Mesenchymal stem cell (in vitro differentiated cells and primary cell): ENCODE data around the gene KIF26A.

Source experiments
- DNase-seq: peaks from one replicate; pipeline ENCODE4 v3.0.0-alpha.2; 2013
- H2AFZ ChIP-seq: one replicate; pipeline ENCODE4 v1.6.1; 2013; ENCODE audit warnings: low read depth, mild to moderate bottlenecking, control low read depth, inconsistent platforms, low read length, moderate library complexity
- H2AK5ac ChIP-seq: 2 replicates; pipeline ENCODE4 v1.6.1; 2013; ENCODE audit warnings: low read length, moderate library complexity, mild to moderate bottlenecking, inconsistent platforms; ENCODE audit not compliant: severe bottlenecking
- H2BK120ac ChIP-seq: one replicate; pipeline ENCODE4 v1.6.1; 2013; ENCODE audit warnings: low read depth, mild to moderate bottlenecking, inconsistent platforms, low read length, moderate library complexity
- H2BK12ac ChIP-seq, 2 experiments: one replicate each; pipeline ENCODE4 v1.6.1; 2013; ENCODE audit warnings: inconsistent platforms in 2 of 2, low read length in 2 of 2, mild to moderate bottlenecking in 2 of 2, moderate library complexity in 2 of 2, control low read depth in 1 of 2
- H2BK15ac ChIP-seq: one replicate; pipeline ENCODE4 v1.6.1; 2013; ENCODE audit warnings: mild to moderate bottlenecking, low read depth, inconsistent platforms; ENCODE audit not compliant: poor library complexity, severe bottlenecking
- H2BK5ac ChIP-seq: 2 replicates; pipeline ENCODE4 v1.6.1; 2013; ENCODE audit warnings: low read depth, mild to moderate bottlenecking, low read length, control low read depth, inconsistent platforms; ENCODE audit not compliant: poor library complexity, severe bottlenecking
- H3K14ac ChIP-seq, 2 experiments: one replicate each; pipeline ENCODE4 v1.6.1; 2013; ENCODE audit warnings: inconsistent platforms in 2 of 2, low read length in 2 of 2, control low read depth in 1 of 2, mild to moderate bottlenecking in 1 of 2, moderate library complexity in 1 of 2
- H3K18ac ChIP-seq, 2 experiments: one replicate each; pipeline ENCODE4 v1.6.1; 2013; ENCODE audit warnings: inconsistent platforms in 2 of 2, low read length in 2 of 2, control low read depth in 1 of 2, low read depth in 1 of 2, mild to moderate bottlenecking in 1 of 2
- H3K23ac ChIP-seq, 2 experiments: one replicate each; pipeline ENCODE4 v1.6.1; 2013; ENCODE audit warnings: inconsistent platforms in 2 of 2, low read length in 2 of 2, mild to moderate bottlenecking in 2 of 2, moderate library complexity in 2 of 2, control low read depth in 1 of 2
- H3K27ac ChIP-seq: 2 replicates; pipeline ENCODE4 v1.5.1; 2013; ENCODE audit warnings: mild to moderate bottlenecking, moderate library complexity, low read length, control low read depth, inconsistent platforms; ENCODE audit not compliant: poor library complexity, severe bottlenecking
- H3K27me3 ChIP-seq, 2 experiments: 2 replicates each; pipeline versions ENCODE4 v1.6.1 to v1.7.0; 2013; ENCODE audit warnings: low read length in 2 of 2, mild to moderate bottlenecking in 2 of 2, moderate library complexity in 2 of 2, control low read depth in 1 of 2, inconsistent platforms in 1 of 2; ENCODE audit not compliant: control insufficient read depth in 1 of 2, insufficient read depth in 1 of 2
- H3K36me3 ChIP-seq, 2 experiments: 2 replicates each; pipeline versions ENCODE4 v1.6.1 to v1.7.0; 2013; ENCODE audit warnings: low read length in 2 of 2, control low read depth in 1 of 2, inconsistent platforms in 1 of 2, low read depth in 1 of 2, mild to moderate bottlenecking in 1 of 2; ENCODE audit not compliant: insufficient read depth in 2 of 2, control insufficient read depth in 1 of 2
- H3K4ac ChIP-seq, 2 experiments: one replicate each; pipeline ENCODE4 v1.6.1; 2013; ENCODE audit warnings: inconsistent platforms in 2 of 2, low read length in 2 of 2, mild to moderate bottlenecking in 2 of 2, moderate library complexity in 2 of 2, control low read depth in 1 of 2, low read depth in 1 of 2
- H3K4me1 ChIP-seq: 2 replicates; pipeline ENCODE4 v1.6.1; 2013; ENCODE audit warnings: low read depth, low read length, control low read depth; ENCODE audit not compliant: control insufficient read depth, insufficient read depth
- H3K4me2 ChIP-seq: 2 replicates; pipeline ENCODE4 v1.6.1; 2013; ENCODE audit warnings: low read length, mild to moderate bottlenecking, inconsistent platforms; ENCODE audit not compliant: poor library complexity, severe bottlenecking
- H3K4me3 ChIP-seq, 2 experiments: 2 replicates each; pipeline versions ENCODE4 v1.5.1 to v1.7.0; 2013; ENCODE audit warnings: low read length in 2 of 2, mild to moderate bottlenecking in 2 of 2, control low read depth in 1 of 2, low read depth in 1 of 2; ENCODE audit not compliant: insufficient read depth in 1 of 2
- H3K79me1 ChIP-seq: replicated peaks from 2 replicates; pipeline ENCODE4 v1.6.1; 2013; ENCODE audit warnings: mild to moderate bottlenecking, control low read depth, low read length, inconsistent platforms; ENCODE audit not compliant: poor library complexity, severe bottlenecking
- H3K9ac ChIP-seq: 2 replicates; pipeline ENCODE4 v1.7.0; 2013; ENCODE audit warnings: mild to moderate bottlenecking, low read length, moderate library complexity
- H3K9me3 ChIP-seq: 2 replicates; pipeline ENCODE4 v1.7.0; 2013; ENCODE audit warnings: mild to moderate bottlenecking, low read length; ENCODE audit not compliant: control insufficient read depth
- H4K8ac ChIP-seq: one replicate; pipeline ENCODE4 v1.6.1; 2013; ENCODE audit warnings: inconsistent platforms, mild to moderate bottlenecking, low read length, moderate library complexity
- H4K91ac ChIP-seq: one replicate; pipeline ENCODE4 v1.6.1; 2013; ENCODE audit warnings: mild to moderate bottlenecking, low read length, inconsistent platforms
- WGBS: methylation state at CpG from one replicate; pipeline ENCODE4 v1.1.7; 2013; ENCODE audit warnings: mixed read lengths; 5-methylcytosine and 5-hydroxymethylcytosine counted together

The KIF26A gene

GRCh38 chr14:104164512-104164911, 26.1 kb downstream of the KIF26A start:
- H3K14ac ChIP-seq = no peak overlapping the region
- H2AK5ac ChIP-seq = no peak overlapping the region
- WGBS = 86% methylated on average over 9 of the region's 9 CpGs
- H4K91ac ChIP-seq = peak overlapping the region; percentile 47
- no peak overlapping the region for H3K4me3 ChIP-seq
- H2BK12ac ChIP-seq = no peak overlapping the region
- no peaks in the 10 kb centered on the region for H3K27me3 ChIP-seq
- no peaks in the 10 kb centered on the region for H3K4me1 ChIP-seq
- H3K23ac ChIP-seq = no peak overlapping the region
- no peak overlapping the region for H3K27ac ChIP-seq
- no peak overlapping the region for H3K18ac ChIP-seq
- H3K9me3 ChIP-seq = no peaks in the 10 kb centered on the region
- H2BK5ac ChIP-seq = no peak overlapping the region
- no peak overlapping the region for H3K4ac ChIP-seq
- no peaks in the 10 kb centered on the region for H3K79me1 ChIP-seq
- DNase-seq = no peak
- no peak overlapping the region for H2BK15ac ChIP-seq
- H2AFZ ChIP-seq = no peak overlapping the region
- H3K9ac ChIP-seq = no peak overlapping the region
- no peak overlapping the region for H4K8ac ChIP-seq
- H2BK120ac ChIP-seq = no peak overlapping the region
- no peak overlapping the region for H3K4me2 ChIP-seq
- H3K36me3 ChIP-seq = no peaks in the 10 kb centered on the region

GRCh38 chr14:104166698-104167097, 28.3 kb downstream of the KIF26A start:
- Histone ChIP-seq H3K9me3 (no peaks in the 10 kb centered on the region), H2AFZ (no peak overlapping the region), H2BK120ac (no peak overlapping the region), H3K27me3 (peaks cover 0 to 5% of the 10 kb centered on the region in 2 experiments), H3K4me3 (no peak overlapping the region), H3K4me1 (no peaks in the 10 kb centered on the region), H3K4me2 (no peak overlapping the region), H2BK12ac (no peak overlapping the region), H3K79me1 (no peaks in the 10 kb centered on the region), H3K4ac (no peak overlapping the region), H3K36me3 (no peaks in the 10 kb centered on the region), H3K23ac (no peak overlapping the region), H3K27ac (no peak overlapping the region), H4K8ac (no peak overlapping the region), H2BK15ac (no peak overlapping the region), H3K14ac (no peak overlapping the region), H3K18ac (no peak overlapping the region), H2BK5ac (no peak overlapping the region), H2AK5ac (no peak overlapping the region), H3K9ac (no peak overlapping the region), H4K91ac (no peak overlapping the region)
- WGBS = 95% methylated on average over 16 of the region's 18 CpGs
- DNase-seq = no peak

DNA sequence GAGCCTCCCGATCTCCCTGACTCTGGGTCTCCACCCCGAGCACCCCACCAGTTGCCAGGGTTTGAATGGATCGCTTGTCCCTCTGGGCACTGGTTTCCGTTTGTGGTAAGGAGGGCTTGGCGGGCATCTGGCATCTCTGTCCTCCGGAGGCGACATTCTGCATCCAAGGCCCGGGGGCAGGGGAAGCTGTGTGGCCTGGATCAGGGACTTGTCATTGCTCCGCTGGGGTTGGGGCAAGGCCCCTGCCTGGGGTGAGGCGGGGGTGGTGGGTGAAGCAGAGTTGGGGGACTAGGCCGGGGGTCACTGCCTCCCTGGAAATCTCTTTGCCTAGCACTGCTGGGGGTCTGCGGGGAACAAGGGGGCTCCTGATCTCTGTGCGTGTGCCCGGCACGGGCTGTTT, 30.2 kb downstream of the KIF26A start:
- H2AFZ ChIP-seq = no peak overlapping the region
- WGBS = 95% methylated on average over 14 of the region's 15 CpGs

DNA sequence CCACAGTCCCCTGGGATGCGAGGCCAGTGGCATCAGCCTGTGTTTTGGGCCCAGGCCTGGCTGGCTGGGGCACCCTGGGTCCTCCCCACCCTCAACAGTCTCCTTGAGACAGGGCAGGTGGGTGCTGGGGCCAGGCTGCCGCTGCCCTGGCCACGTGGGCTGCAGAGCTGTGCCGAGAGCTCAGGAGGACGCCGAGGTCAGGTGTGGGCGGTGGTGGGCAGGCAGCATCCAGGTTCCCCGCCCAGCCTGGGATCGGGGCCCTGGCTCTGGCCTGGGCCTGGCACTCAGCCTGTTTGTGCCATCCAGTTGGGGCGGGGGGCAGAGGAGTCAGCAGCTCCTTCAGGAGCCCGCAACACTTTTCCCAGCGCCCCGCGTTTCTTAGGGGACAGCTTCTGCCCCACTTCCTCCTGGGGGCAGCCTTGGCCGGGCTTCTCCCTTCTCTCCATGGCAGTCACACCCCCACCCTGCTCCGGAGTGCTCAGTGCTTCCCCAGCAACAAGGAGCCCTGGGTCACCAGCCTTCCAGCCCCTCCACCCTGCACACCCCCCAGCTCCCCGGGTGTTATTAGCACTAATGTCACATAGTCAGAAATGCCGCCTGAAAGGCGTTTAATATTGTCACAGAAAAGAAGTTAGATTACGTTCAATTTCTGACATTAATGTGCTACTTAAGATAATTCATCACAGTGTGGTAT, 30.8 kb downstream of the KIF26A start:
- no peak overlapping the region for H3K23ac ChIP-seq
- no peak overlapping the region for H2AK5ac ChIP-seq
- no peaks in the 10 kb centered on the region for H3K9me3 ChIP-seq
- H4K91ac ChIP-seq = no peak overlapping the region
- H2BK5ac ChIP-seq = no peak overlapping the region
- H3K27me3 ChIP-seq = peaks cover 0 to 5% of the 10 kb centered on the region in 2 experiments
- H2AFZ ChIP-seq = no peak overlapping the region
- no peak overlapping the region for H3K27ac ChIP-seq
- no peak overlapping the region for H4K8ac ChIP-seq
- no peaks in the 10 kb centered on the region for H3K4me1 ChIP-seq
- no peaks in the 10 kb centered on the region for H3K79me1 ChIP-seq
- WGBS = 91% methylated on average over 16 of the region's 20 CpGs
- no peak overlapping the region for H2BK12ac ChIP-seq
- H3K14ac ChIP-seq = no peak overlapping the region
- H3K36me3 ChIP-seq = no peaks in the 10 kb centered on the region
- H3K4me2 ChIP-seq = no peak overlapping the region
- DNase-seq = no peak
- no peak overlapping the region for H2BK120ac ChIP-seq
- no peak overlapping the region for H2BK15ac ChIP-seq
- H3K4ac ChIP-seq = no peak overlapping the region
- H3K4me3 ChIP-seq = no peak overlapping the region
- no peak overlapping the region for H3K9ac ChIP-seq
- no peak overlapping the region for H3K18ac ChIP-seq

More for the DNA sequence above, 30.2 kb downstream of the KIF26A start:
- Histone ChIP-seq H3K9ac (no peak overlapping the region), H2BK120ac (no peak overlapping the region), H3K27me3 (peaks cover 0 to 5% of the 10 kb centered on the region in 2 experiments), H3K14ac (no peak overlapping the region), H4K91ac (no peak overlapping the region), H4K8ac (no peak overlapping the region), H2BK5ac (no peak overlapping the region), H3K27ac (no peak overlapping the region), H3K23ac (no peak overlapping the region), H3K36me3 (no peaks in the 10 kb centered on the region), H2AK5ac (no peak overlapping the region), H3K79me1 (no peaks in the 10 kb centered on the region), H3K4me1 (no peaks in the 10 kb centered on the region), H2BK12ac (no peak overlapping the region), H3K18ac (no peak overlapping the region), H2BK15ac (no peak overlapping the region), H3K4ac (no peak overlapping the region), H3K9me3 (no peaks in the 10 kb centered on the region), H3K4me3 (no peak overlapping the region), H3K4me2 (no peak overlapping the region)
- DNase-seq = no peak
